H9 (cell line): ENCODE results near the gene FSTL1. TPM values are rescaled to one million over a fixed set of nuclear protein-coding genes. Genes with fewer than 3 reads are reported as not detected.

ENCODE experiments used
- DNase-seq: peaks from one replicate; pipeline ENCODE4 v3.0.0-alpha.2; 2017
- H2AFZ ChIP-seq: one replicate; pipeline ENCODE4 v1.6.1; 2013; ENCODE audit warnings: mild to moderate bottlenecking, low read length, control low read depth, moderate library complexity
- H2AK5ac ChIP-seq: 2 replicates; pipeline ENCODE4 v1.6.1; 2013; ENCODE audit warnings: low read length, control low read depth, mixed read lengths; ENCODE audit not compliant: insufficient read length
- H2BK120ac ChIP-seq: one replicate; pipeline ENCODE4 v1.6.1; 2013; ENCODE audit warnings: low read depth, mild to moderate bottlenecking, low read length, control low read depth, inconsistent platforms; ENCODE audit not compliant: poor library complexity, severe bottlenecking
- H2BK12ac ChIP-seq: 2 replicates; pipeline ENCODE4 v1.6.1; 2013; ENCODE audit warnings: low read length, control low read depth, mixed read lengths, low read depth; ENCODE audit not compliant: insufficient read length
- H2BK15ac ChIP-seq: 2 replicates; pipeline ENCODE4 v1.6.1; 2013; ENCODE audit warnings: low read depth, low read length, control low read depth
- H2BK20ac ChIP-seq: one replicate; pipeline ENCODE4 v1.6.1; 2013; ENCODE audit warnings: low read depth, mild to moderate bottlenecking, low read length, control low read depth, inconsistent platforms; ENCODE audit not compliant: poor library complexity, severe bottlenecking
- H2BK5ac ChIP-seq: 2 replicates; pipeline ENCODE4 v1.6.1; 2013; ENCODE audit warnings: low read length, control low read depth, mixed read lengths; ENCODE audit not compliant: insufficient read length
- H3K14ac ChIP-seq: 2 replicates; pipeline ENCODE4 v1.6.1; 2013; ENCODE audit warnings: low read length, control low read depth; ENCODE audit not compliant: insufficient read depth
- H3K18ac ChIP-seq: 2 replicates; pipeline ENCODE4 v1.6.1; 2013; ENCODE audit warnings: low read depth, mild to moderate bottlenecking, mixed read lengths, low read length, control low read depth; ENCODE audit not compliant: insufficient read length
- H3K23ac ChIP-seq: 2 replicates; pipeline ENCODE4 v1.6.1; 2013; ENCODE audit warnings: low read length, control low read depth, mixed read lengths, low read depth; ENCODE audit not compliant: insufficient read length
- H3K23me2 ChIP-seq: 2 replicates; pipeline ENCODE4 v1.6.1; 2013; ENCODE audit warnings: low read depth, mild to moderate bottlenecking, mixed read lengths, low read length, control low read depth; ENCODE audit not compliant: insufficient read length, poor library complexity, severe bottlenecking
- H3K27ac ChIP-seq: 2 replicates; pipeline ENCODE4 v1.5.1; 2013; ENCODE audit warnings: low read length, control low read depth, mixed read lengths, low read depth; ENCODE audit not compliant: insufficient read length
- H3K27me3 ChIP-seq: 2 replicates; pipeline ENCODE4 v1.6.1; 2013; ENCODE audit warnings: low read length, control low read depth, inconsistent platforms; ENCODE audit not compliant: insufficient read depth
- H3K4ac ChIP-seq: 2 replicates; pipeline ENCODE4 v1.6.1; 2013; ENCODE audit warnings: low read depth, mild to moderate bottlenecking, control low read depth, inconsistent platforms, low read length, moderate library complexity
- H3K4me1 ChIP-seq: 2 replicates; pipeline ENCODE4 v1.6.1; 2013; ENCODE audit warnings: low read length, control low read depth, inconsistent platforms; ENCODE audit not compliant: insufficient read depth
- H3K4me2 ChIP-seq: 2 replicates; pipeline ENCODE4 v1.6.1; 2013; ENCODE audit warnings: low read length, control low read depth, mixed read lengths; ENCODE audit not compliant: insufficient read length, insufficient read depth
- H3K56ac ChIP-seq: 2 replicates; pipeline ENCODE4 v1.6.1; 2013; ENCODE audit warnings: low read depth, mild to moderate bottlenecking, mixed read lengths, low read length, control low read depth; ENCODE audit not compliant: insufficient read length
- H3K79me1 ChIP-seq: 2 replicates; pipeline ENCODE4 v1.6.1; 2013; ENCODE audit warnings: low read depth, mild to moderate bottlenecking, moderate library complexity, low read length, control low read depth, inconsistent platforms; ENCODE audit not compliant: insufficient read depth, poor library complexity, severe bottlenecking
- H3K79me2 ChIP-seq: 2 replicates; pipeline ENCODE4 v1.6.1; 2013; ENCODE audit warnings: low read length, control low read depth, inconsistent platforms; ENCODE audit not compliant: insufficient read depth
- H3K9ac ChIP-seq: 2 replicates; pipeline ENCODE4 v1.6.1; 2013; ENCODE audit warnings: low read length, control low read depth, mixed read lengths; ENCODE audit not compliant: insufficient read length; ENCODE audit errors: extremely low read depth
- H3K9me3 ChIP-seq: one replicate; pipeline ENCODE4 v1.6.1; 2013; ENCODE audit warnings: low read depth, low read length, inconsistent platforms; ENCODE audit not compliant: control insufficient read depth
- H3T11ph ChIP-seq: one replicate; pipeline ENCODE4 v1.6.1; 2013; ENCODE audit warnings: mild to moderate bottlenecking, low read length, control low read depth, inconsistent platforms
- H4K20me1 ChIP-seq: one replicate; pipeline ENCODE4 v1.6.1; 2013; ENCODE audit not compliant: control insufficient read depth, insufficient read length, insufficient read depth
- H4K5ac ChIP-seq: 2 replicates; pipeline ENCODE4 v1.6.1; 2013; ENCODE audit warnings: low read depth, mild to moderate bottlenecking, mixed read lengths, low read length, control low read depth; ENCODE audit not compliant: insufficient read length
- H4K8ac ChIP-seq: replicated peaks from 2 replicates; pipeline ENCODE4 v1.6.1; 2013; ENCODE audit warnings: low read length, control low read depth, mixed read lengths, low read depth; ENCODE audit not compliant: insufficient read length
- H4K91ac ChIP-seq: 2 replicates; pipeline ENCODE4 v1.6.1; 2013; ENCODE audit warnings: low read depth, mild to moderate bottlenecking, moderate library complexity, mixed read lengths, low read length, control low read depth; ENCODE audit not compliant: insufficient read length
- H3K27ac Mint-ChIP-seq, 3 experiments: 2 replicates in 2 of 3; 3 replicates in 1 of 3; pipeline ENCODE4 v1.8.0; 2020 to 2021; ENCODE audit warnings: mixed read lengths in 3 of 3, mild to moderate bottlenecking in 1 of 3, moderate library complexity in 1 of 3
- H3K27me3 Mint-ChIP-seq: 2 replicates; pipeline ENCODE4 v1.8.0; 2021; ENCODE audit warnings: low read depth, mild to moderate bottlenecking, moderate library complexity, mixed read lengths
- H3K36me3 Mint-ChIP-seq, 3 experiments: 2 replicates in 2 of 3; 3 replicates in 1 of 3; pipeline ENCODE4 v1.8.0; 2020 to 2021; ENCODE audit warnings: low read depth in 3 of 3, mixed read lengths in 3 of 3; ENCODE audit not compliant: insufficient read depth in 1 of 3
- H3K4me1 Mint-ChIP-seq, 2 experiments: 2 replicates each; pipeline ENCODE4 v1.8.0; 2020; ENCODE audit warnings: mixed read lengths in 2 of 2
- H3K4me3 Mint-ChIP-seq, 2 experiments: 2 replicates in 1 of 2; 3 replicates in 1 of 2; pipeline ENCODE4 v1.8.0; 2020 to 2021; ENCODE audit warnings: mild to moderate bottlenecking in 2 of 2, mixed read lengths in 2 of 2, moderate library complexity in 1 of 2
- H3K9me3 Mint-ChIP-seq, 2 experiments: 2 replicates in 1 of 2; 3 replicates in 1 of 2; pipeline ENCODE4 v1.8.0; 2020; ENCODE audit warnings: mild to moderate bottlenecking in 2 of 2, mixed read lengths in 2 of 2, moderate library complexity in 1 of 2
- WGBS: extraction: QIAGEN DNeasy Blood & Tissue Kit; methylation state at CpG from one replicate; pipeline ENCODE4 v1.1.7; 2013; ENCODE audit warnings: missing lambda C conversion rate, low lambda C conversion rate, mixed read lengths; ENCODE audit not compliant: insufficient read length; ENCODE audit errors: extremely low coverage; 5-methylcytosine and 5-hydroxymethylcytosine counted together
- total RNA-seq: library from RNA; stranded (reverse); gene quantifications from 2 replicates; pipeline ENCODE4 v1.2.1, GENCODE V29; 2021
- TF ChIP-seq, protein P1 (sequence below): fragments of 200-600 bp; sonication (generic); conservative IDR thresholded peaks from 3 replicates; pipeline ENCODE4 v1.8.0; 2021; ENCODE audit warnings: antibody characterized with exemption, mild to moderate bottlenecking

The FSTL1 gene
- total RNA-seq, 1 experiment from 2014 or later: 326 TPM

DNA sequence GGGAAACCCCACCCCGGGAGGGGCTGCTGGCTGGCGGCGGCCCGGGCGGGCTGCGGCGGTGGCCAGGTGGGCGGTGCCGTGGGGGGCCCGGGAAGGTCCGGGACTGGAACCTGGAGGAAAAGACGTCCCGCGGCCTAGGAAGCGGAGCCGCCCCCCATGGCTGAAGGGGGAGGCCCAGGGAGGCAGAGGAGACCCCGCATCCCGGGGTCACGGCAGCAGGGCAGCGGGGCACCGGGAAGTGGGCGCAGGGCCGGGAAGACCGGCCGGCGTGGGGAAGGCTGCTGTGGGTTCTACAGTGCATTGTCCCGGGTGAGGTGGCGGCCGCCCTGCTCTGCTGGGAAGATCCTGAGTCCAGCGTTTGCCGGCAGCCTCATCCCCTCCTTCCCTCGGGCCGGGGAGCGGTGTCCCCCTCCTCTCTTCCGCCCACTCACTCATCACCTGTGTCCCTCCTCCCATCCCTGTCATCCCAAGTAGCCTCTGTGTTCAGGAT is 525 bp upstream of the FSTL1 start:
- H4K91ac ChIP-seq: peak overlapping the region; percentile 31
- WGBS: no CpG with 5 or more reads among the region's 35 CpGs
- H3T11ph ChIP-seq: no peak overlapping the region
- peak overlapping the region; percentile 65 for H3K4me2 ChIP-seq
- H2AFZ ChIP-seq: no peak overlapping the region
- Mint-ChIP-seq H3K27ac (peak overlapping the region in 1 of 3 experiments; percentile 62; a peak in 2 of 7 replicates), H3K27me3 (no peaks in the 10 kb centered on the region; the same call in 1 of the 2 replicates), H3K36me3 (peaks cover 7 to 15% (median 10%) of the 10 kb centered on the region in 3 experiments), H3K4me1 (peaks cover 35 to 37% of the 10 kb centered on the region in 2 experiments), H3K9me3 (peaks cover 4 to 7% of the 10 kb centered on the region in 2 experiments), H3K4me3 (peak overlapping the region; percentile 83 to 91)
- no peaks in the 10 kb centered on the region for H3K9me3 ChIP-seq
- H3K56ac ChIP-seq: no peak overlapping the region
- peaks cover 19% of the 10 kb centered on the region for H3K4me1 ChIP-seq
- TF ChIP-seq, protein P1, sequence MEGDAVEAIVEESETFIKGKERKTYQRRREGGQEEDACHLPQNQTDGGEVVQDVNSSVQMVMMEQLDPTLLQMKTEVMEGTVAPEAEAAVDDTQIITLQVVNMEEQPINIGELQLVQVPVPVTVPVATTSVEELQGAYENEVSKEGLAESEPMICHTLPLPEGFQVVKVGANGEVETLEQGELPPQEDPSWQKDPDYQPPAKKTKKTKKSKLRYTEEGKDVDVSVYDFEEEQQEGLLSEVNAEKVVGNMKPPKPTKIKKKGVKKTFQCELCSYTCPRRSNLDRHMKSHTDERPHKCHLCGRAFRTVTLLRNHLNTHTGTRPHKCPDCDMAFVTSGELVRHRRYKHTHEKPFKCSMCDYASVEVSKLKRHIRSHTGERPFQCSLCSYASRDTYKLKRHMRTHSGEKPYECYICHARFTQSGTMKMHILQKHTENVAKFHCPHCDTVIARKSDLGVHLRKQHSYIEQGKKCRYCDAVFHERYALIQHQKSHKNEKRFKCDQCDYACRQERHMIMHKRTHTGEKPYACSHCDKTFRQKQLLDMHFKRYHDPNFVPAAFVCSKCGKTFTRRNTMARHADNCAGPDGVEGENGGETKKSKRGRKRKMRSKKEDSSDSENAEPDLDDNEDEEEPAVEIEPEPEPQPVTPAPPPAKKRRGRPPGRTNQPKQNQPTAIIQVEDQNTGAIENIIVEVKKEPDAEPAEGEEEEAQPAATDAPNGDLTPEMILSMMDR: no peak
- no peak overlapping the region for H2BK20ac ChIP-seq
- H2BK15ac ChIP-seq: no peak overlapping the region
- no peak overlapping the region for H2BK120ac ChIP-seq
- H2BK12ac ChIP-seq: no peak overlapping the region
- H4K8ac ChIP-seq: no peak overlapping the region
- no peak overlapping the region for H3K27ac ChIP-seq
- no peak overlapping the region for H3K23ac ChIP-seq
- H3K79me2 ChIP-seq: peaks cover 13% of the 10 kb centered on the region
- peak overlapping the region; percentile 82 for H3K9ac ChIP-seq
- no peaks in the 10 kb centered on the region for H4K20me1 ChIP-seq
- peak overlapping the region; percentile 89 for H3K18ac ChIP-seq
- H3K4ac ChIP-seq: no peak overlapping the region
- H2AK5ac ChIP-seq: no peak overlapping the region
- peak overlapping the region; percentile 94 for H3K14ac ChIP-seq
- H3K79me1 ChIP-seq: no peaks in the 10 kb centered on the region
- no peak overlapping the region for H2BK5ac ChIP-seq
- DNase-seq: peak; percentile 77
- H3K23me2 ChIP-seq: peaks cover 5% of the 10 kb centered on the region
- peak overlapping the region; percentile 14 for H4K5ac ChIP-seq
- no peaks in the 10 kb centered on the region for H3K27me3 ChIP-seq
